ENCODE data around the gene APEX1.

APEX1 gene

GRCh38 chr14:20490563-20490962 is 35.5 kb downstream of the APEX1 start:
- H3K9me3 ChIP-seq (ENCODE audit: insufficient read depth, low read length) = no peaks in the 10 kb centered on the region
- H3K79me2 ChIP-seq (ENCODE audit: low read length) = no peaks in the 10 kb centered on the region
- H3K9ac ChIP-seq (ENCODE audit: low read length) = no peak overlapping the region
- H4K20me1 ChIP-seq (ENCODE audit: insufficient read depth, low read length) = no peaks in the 10 kb centered on the region
- peaks cover 44% of the 10 kb centered on the region for H3K4me1 ChIP-seq (ENCODE audit: low read length)
- 0 out of 2 replicates have a peak, but pooled peaks cover 5% of the 10 kb centered on the region for H3K27me3 ChIP-seq (ENCODE audit: low read depth, low read length)
- TF ChIP-seq CTCF (IDR thresholded peaks at IDR 0.05; ENCODE audit: low read depth, low read length) (no peak), EZH2phosphoT487 (IDR thresholded peaks at IDR 0.05; ENCODE audit: low read depth) (no peak)
- no peak overlapping the region for H2AFZ ChIP-seq (ENCODE audit: low read depth, low read length)
- no peaks in the 10 kb centered on the region for H3K36me3 ChIP-seq (replicated peaks; ENCODE audit: low read depth, low read length)
- H3K4me2 ChIP-seq (ENCODE audit: low read length) = peak overlapping the region; percentile 79; the same call in 1 of the 2 replicates
- H3K27ac ChIP-seq (ENCODE audit: low read length) = no peak overlapping the region
- no peak overlapping the region for H3K4me3 ChIP-seq (ENCODE audit: low read length)

GRCh38 chr14:20492486-20492885 is 37.5 kb downstream of the APEX1 start:
- TF ChIP-seq EZH2phosphoT487 (IDR thresholded peaks at IDR 0.05; ENCODE audit: low read depth) (no peak), CTCF (IDR thresholded peaks at IDR 0.05; ENCODE audit: low read depth, low read length) (no peak)
- H3K4me2 ChIP-seq (ENCODE audit: low read length) = peak overlapping the region; percentile 79
- H3K9ac ChIP-seq (ENCODE audit: low read length) = no peak overlapping the region

GRCh38 chr14:20493634-20494033 is 38.6 kb downstream of the APEX1 start:
- H3K4me3 ChIP-seq (ENCODE audit: low read length) = peak overlapping the region; percentile 7; the same call in 1 of the 2 replicates
- no peaks in the 10 kb centered on the region for H3K36me3 ChIP-seq (replicated peaks; ENCODE audit: low read depth, low read length)
- no peaks in the 10 kb centered on the region for H3K79me2 ChIP-seq (ENCODE audit: low read length)
- H3K27ac ChIP-seq (ENCODE audit: low read length) = peak overlapping the region; percentile 11; the same call in 1 of the 2 replicates
- H3K9ac ChIP-seq (ENCODE audit: low read length) = no peak overlapping the region
- H3K27me3 ChIP-seq (ENCODE audit: low read depth, low read length) = no peaks in the 10 kb centered on the region
- peak overlapping the region; percentile 41 for H3K4me2 ChIP-seq (ENCODE audit: low read length)
- H4K20me1 ChIP-seq (ENCODE audit: insufficient read depth, low read length) = no peaks in the 10 kb centered on the region
- H3K4me1 ChIP-seq (ENCODE audit: low read length) = peaks cover 44% of the 10 kb centered on the region
- no peaks in the 10 kb centered on the region for H3K9me3 ChIP-seq (ENCODE audit: insufficient read depth, low read length)
- no peak overlapping the region for H2AFZ ChIP-seq (ENCODE audit: low read depth, low read length)
- no peak for TF ChIP-seq CTCF (IDR thresholded peaks at IDR 0.05; ENCODE audit: low read depth, low read length)
- TF ChIP-seq EZH2phosphoT487 (IDR thresholded peaks at IDR 0.05; ENCODE audit: low read depth) = no peak

More at GRCh38 chr14:20492486-20492885, 37.5 kb downstream of the APEX1 start:
- no peaks in the 10 kb centered on the region for H3K79me2 ChIP-seq (ENCODE audit: low read length)
- no peaks in the 10 kb centered on the region for H3K36me3 ChIP-seq (replicated peaks; ENCODE audit: low read depth, low read length)
- no peak overlapping the region for H3K27ac ChIP-seq (ENCODE audit: low read length)
- no peak overlapping the region for H3K4me3 ChIP-seq (ENCODE audit: low read length)
- no peaks in the 10 kb centered on the region for H3K27me3 ChIP-seq (ENCODE audit: low read depth, low read length)
- no peak overlapping the region for H2AFZ ChIP-seq (ENCODE audit: low read depth, low read length)
- no peaks in the 10 kb centered on the region for H3K9me3 ChIP-seq (ENCODE audit: insufficient read depth, low read length)
- H3K4me1 ChIP-seq (ENCODE audit: low read length) = peaks cover 44% of the 10 kb centered on the region
- H4K20me1 ChIP-seq (ENCODE audit: insufficient read depth, low read length) = no peaks in the 10 kb centered on the region

- Histone ChIP-seq H3K4me1 (ENCODE audit: low read length) (peaks cover 36% of the 10 kb centered on the region), H3K4me2 (ENCODE audit: low read length) (no peak overlapping the region), H3K27ac (ENCODE audit: low read length) (no peak overlapping the region), H3K9me3 (ENCODE audit: insufficient read depth, low read length) (no peaks in the 10 kb centered on the region), H2AFZ (ENCODE audit: low read depth, low read length) (no peak overlapping the region), H4K20me1 (ENCODE audit: insufficient read depth, low read length) (no peaks in the 10 kb centered on the region), H3K9ac (ENCODE audit: low read length) (no peak overlapping the region), H3K79me2 (ENCODE audit: low read length) (no peaks in the 10 kb centered on the region), H3K36me3 (replicated peaks; ENCODE audit: low read depth, low read length) (no peaks in the 10 kb centered on the region), H3K4me3 (ENCODE audit: low read length) (no peak overlapping the region), H3K27me3 (ENCODE audit: low read depth, low read length) (no peaks in the 10 kb centered on the region)
- TF ChIP-seq EZH2phosphoT487 (IDR thresholded peaks at IDR 0.05; ENCODE audit: low read depth) (no peak), CTCF (IDR thresholded peaks at IDR 0.05; ENCODE audit: low read depth, low read length) (no peak)
Observed at GRCh38 chr14:20494935-20495766, 40.1 kb downstream of the APEX1 start.
